ENCODE measurements around the gene GID8. TPM values are rescaled to one million over a fixed set of nuclear protein-coding genes. Genes with fewer than 3 reads are reported as not detected.

GID8 gene
- polyA plus RNA-seq, 1 of the 3 experiments (the other 2 are of a cell fraction): 18.1 TPM

DNA sequence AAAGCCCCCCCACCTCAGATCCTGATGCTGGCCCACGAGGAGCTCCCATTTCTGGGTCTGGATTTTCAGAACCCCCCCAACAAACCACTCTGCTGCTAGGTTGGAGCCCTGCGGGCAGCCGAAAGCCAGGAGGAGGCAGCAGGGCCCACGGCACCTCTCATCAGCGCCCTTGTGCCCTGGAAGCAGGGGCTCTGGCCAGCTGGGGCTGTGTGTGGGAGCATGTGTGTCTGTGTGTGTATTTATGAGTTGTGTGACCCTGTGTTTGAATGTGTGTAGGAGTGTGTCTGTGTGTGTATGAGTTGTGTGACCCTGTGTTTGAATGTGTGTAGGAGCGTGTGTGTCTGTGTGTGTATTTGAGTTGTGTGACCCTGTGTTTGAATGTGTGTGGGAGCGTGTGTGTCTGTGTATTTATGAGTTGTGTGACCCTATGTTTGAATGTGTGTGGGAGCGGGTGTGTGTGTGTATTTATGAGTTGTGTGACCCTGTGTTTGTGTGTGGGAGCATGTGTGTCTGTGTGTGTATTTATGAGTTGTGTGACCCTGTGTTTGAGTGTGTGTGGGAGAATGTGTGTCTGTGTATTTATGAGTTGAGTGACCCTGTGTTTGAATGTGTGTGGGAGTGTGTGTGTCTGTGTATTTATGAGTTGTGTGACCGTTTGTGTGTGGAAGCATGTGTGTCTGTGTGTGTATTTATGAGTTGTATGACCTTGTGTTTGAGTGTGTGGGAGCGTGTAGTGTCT, 33.4 kb downstream of the GID8 start:
- Histone ChIP-seq H3K4me2 (no peak overlapping the region), H3K27me3 (ENCODE audit: insufficient read depth) (peaks cover 39% of the 10 kb centered on the region), H3K79me2 (ENCODE audit: insufficient read depth) (no peaks in the 10 kb centered on the region), H3K27ac (ENCODE audit: low read depth in 2 of 2, low read length in 1 of 2) (no peak overlapping the region), H4K20me1 (ENCODE audit: insufficient read depth) (0 out of 2 replicates have a peak, but pooled peaks cover 3% of the 10 kb centered on the region), H3K9me3 (no peaks in the 10 kb centered on the region), H3K9ac (no peak overlapping the region), H3K9me2 (no peaks in the 10 kb centered on the region), H3K4me1 (ENCODE audit: control insufficient read depth in 1 of 2, insufficient read depth in 2 of 2, low read depth in 1 of 2, low read length in 1 of 2) (peaks cover 0 to 3% of the 10 kb centered on the region in 2 experiments; a peak in 1 of 4 replicates), H3F3A (replicated peaks; ENCODE audit: insufficient read depth) (no peaks in the 10 kb centered on the region), H3K36me3 (replicated peaks in 1 of 2; ENCODE audit: control insufficient read depth in 1 of 2, insufficient read depth in 2 of 2, low read length in 1 of 2) (no peaks in the 10 kb centered on the region), H3K4me3 (ENCODE audit: low read depth in 2 of 2, low read length in 1 of 2) (no peak overlapping the region), H2AFZ (ENCODE audit: low read depth) (no peak overlapping the region)
- no peak for DNase-seq
- TF ChIP-seq NFIC (IDR thresholded peaks at IDR 0.05; ENCODE audit: borderline replicate concordance): no peak
- CTCF ChIA-PET: interaction anchor here (0.9 to 2.3 kb wide), 12 partner anchors 8 to 206 kb away, joined by 3 to 24 read pairs (median 4); no protein-coding TSS in a partner anchor
- WGBS (ENCODE audit: low lambda C conversion rate): 60% methylated on average over 5 of the region's 10 CpGs
- POLR2A ChIA-PET: no interaction called here

DNA sequence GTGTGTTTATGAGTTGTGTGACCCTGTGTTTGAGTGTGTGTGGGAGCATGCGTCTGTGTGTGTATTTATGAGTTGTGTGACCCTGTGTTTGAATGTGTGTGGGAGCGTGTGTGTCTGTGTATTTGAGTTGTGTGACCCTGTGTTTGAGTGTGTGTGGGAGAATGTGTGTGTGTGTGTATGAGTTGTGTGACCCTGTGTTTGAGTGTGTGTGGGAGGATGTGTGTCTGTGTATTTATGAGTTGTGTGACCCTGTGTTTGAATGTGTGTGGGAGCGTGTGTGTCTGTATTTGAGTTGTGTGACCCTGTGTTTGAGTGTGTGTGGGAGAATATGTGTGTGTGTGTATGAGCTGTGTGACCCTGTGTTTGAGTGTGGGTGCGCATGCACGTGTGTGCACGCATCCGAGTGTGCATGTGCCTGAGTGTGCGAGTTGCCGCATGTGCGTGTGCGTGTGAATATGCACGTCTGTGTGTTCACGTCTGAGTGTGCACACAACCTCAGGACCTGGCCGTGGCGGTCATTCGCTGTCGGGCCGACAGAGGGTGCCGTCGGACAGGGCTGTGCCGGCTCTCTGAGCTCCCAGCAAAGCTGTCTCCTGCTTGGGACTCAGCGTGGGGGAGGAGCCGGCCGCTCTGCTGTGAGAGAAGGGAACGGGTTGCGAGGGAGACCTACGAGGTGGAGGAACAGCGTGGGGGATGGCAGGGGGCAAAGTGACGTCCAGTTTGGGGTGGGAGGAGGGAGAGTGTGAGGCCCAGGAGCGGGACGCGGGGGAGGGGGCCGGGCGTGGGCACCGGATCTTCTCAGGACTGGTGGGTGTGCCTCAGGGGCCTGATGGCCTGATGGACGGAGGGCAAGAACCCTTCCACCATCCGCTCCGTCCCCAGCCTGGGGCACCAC, 34.2 kb downstream of the GID8 start:
- no peak for TF ChIP-seq SIN3A (IDR thresholded peaks at IDR 0.05; ENCODE audit: borderline replicate concordance, low read depth, low read length)
- peak; percentile 93 for TF ChIP-seq RAD21 (IDR thresholded peaks at IDR 0.05; ENCODE audit: low read length)
- TF ChIP-seq, protein P1, sequence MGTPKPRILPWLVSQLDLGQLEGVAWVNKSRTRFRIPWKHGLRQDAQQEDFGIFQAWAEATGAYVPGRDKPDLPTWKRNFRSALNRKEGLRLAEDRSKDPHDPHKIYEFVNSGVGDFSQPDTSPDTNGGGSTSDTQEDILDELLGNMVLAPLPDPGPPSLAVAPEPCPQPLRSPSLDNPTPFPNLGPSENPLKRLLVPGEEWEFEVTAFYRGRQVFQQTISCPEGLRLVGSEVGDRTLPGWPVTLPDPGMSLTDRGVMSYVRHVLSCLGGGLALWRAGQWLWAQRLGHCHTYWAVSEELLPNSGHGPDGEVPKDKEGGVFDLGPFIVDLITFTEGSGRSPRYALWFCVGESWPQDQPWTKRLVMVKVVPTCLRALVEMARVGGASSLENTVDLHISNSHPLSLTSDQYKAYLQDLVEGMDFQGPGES (IDR thresholded peaks at IDR 0.05; ENCODE audit: low read depth, low read length): no peak
- TF ChIP-seq, protein P2, sequence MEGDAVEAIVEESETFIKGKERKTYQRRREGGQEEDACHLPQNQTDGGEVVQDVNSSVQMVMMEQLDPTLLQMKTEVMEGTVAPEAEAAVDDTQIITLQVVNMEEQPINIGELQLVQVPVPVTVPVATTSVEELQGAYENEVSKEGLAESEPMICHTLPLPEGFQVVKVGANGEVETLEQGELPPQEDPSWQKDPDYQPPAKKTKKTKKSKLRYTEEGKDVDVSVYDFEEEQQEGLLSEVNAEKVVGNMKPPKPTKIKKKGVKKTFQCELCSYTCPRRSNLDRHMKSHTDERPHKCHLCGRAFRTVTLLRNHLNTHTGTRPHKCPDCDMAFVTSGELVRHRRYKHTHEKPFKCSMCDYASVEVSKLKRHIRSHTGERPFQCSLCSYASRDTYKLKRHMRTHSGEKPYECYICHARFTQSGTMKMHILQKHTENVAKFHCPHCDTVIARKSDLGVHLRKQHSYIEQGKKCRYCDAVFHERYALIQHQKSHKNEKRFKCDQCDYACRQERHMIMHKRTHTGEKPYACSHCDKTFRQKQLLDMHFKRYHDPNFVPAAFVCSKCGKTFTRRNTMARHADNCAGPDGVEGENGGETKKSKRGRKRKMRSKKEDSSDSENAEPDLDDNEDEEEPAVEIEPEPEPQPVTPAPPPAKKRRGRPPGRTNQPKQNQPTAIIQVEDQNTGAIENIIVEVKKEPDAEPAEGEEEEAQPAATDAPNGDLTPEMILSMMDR (IDR thresholded peaks at IDR 0.05): peak; percentile 79
- TF ChIP-seq MXI1 (IDR thresholded peaks at IDR 0.05; ENCODE audit: low read depth, low read length): 0 out of 2 replicates have a peak, but pooled peaks have one; percentile 41
- no peak for TF ChIP-seq TAF1 (IDR thresholded peaks at IDR 0.05; ENCODE audit: borderline replicate concordance, low read depth, low read length)
- TF ChIP-seq CHD2 (IDR thresholded peaks at IDR 0.05; ENCODE audit: low read length, partially characterized antibody): peak; percentile 63
- TF ChIP-seq, protein P3, sequence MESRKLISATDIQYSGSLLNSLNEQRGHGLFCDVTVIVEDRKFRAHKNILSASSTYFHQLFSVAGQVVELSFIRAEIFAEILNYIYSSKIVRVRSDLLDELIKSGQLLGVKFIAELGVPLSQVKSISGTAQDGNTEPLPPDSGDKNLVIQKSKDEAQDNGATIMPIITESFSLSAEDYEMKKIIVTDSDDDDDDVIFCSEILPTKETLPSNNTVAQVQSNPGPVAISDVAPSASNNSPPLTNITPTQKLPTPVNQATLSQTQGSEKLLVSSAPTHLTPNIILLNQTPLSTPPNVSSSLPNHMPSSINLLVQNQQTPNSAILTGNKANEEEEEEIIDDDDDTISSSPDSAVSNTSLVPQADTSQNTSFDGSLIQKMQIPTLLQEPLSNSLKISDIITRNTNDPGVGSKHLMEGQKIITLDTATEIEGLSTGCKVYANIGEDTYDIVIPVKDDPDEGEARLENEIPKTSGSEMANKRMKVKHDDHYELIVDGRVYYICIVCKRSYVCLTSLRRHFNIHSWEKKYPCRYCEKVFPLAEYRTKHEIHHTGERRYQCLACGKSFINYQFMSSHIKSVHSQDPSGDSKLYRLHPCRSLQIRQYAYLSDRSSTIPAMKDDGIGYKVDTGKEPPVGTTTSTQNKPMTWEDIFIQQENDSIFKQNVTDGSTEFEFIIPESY (IDR thresholded peaks at IDR 0.05; ENCODE audit: borderline replicate concordance, low read depth): no peak
- no peak for TF ChIP-seq YY1 (IDR thresholded peaks at IDR 0.05; ENCODE audit: low read depth)
- TF ChIP-seq EP300 (IDR thresholded peaks at IDR 0.05; ENCODE audit: borderline replicate concordance in 1 of 2, low read depth in 1 of 2, low read length in 1 of 2): no peak
- TF ChIP-seq SMC3 (IDR thresholded peaks at IDR 0.05; ENCODE audit: low read depth, low read length): peak; percentile 92
- Histone ChIP-seq H3K79me2 (ENCODE audit: insufficient read depth) (no peaks in the 10 kb centered on the region), H2AFZ (ENCODE audit: low read depth) (peak overlapping the region; percentile 68), H3K9me3 (no peaks in the 10 kb centered on the region), H3K27ac (ENCODE audit: low read depth in 2 of 2, low read length in 1 of 2) (no peak overlapping the region), H3K36me3 (replicated peaks in 1 of 2; ENCODE audit: control insufficient read depth in 1 of 2, insufficient read depth in 2 of 2, low read length in 1 of 2) (no peaks in the 10 kb centered on the region), H3K9ac (no peak overlapping the region), H3F3A (replicated peaks; ENCODE audit: insufficient read depth) (no peaks in the 10 kb centered on the region), H3K4me1 (ENCODE audit: control insufficient read depth in 1 of 2, insufficient read depth in 2 of 2, low read depth in 1 of 2, low read length in 1 of 2) (peaks cover 0 to 3% of the 10 kb centered on the region in 2 experiments; a peak in 1 of 4 replicates), H3K4me3 (ENCODE audit: low read depth in 2 of 2, low read length in 1 of 2) (peak overlapping the region; percentile 1 to 51; a peak in 2 of 4 replicates), H4K20me1 (ENCODE audit: insufficient read depth) (0 out of 2 replicates have a peak, but pooled peaks cover 3% of the 10 kb centered on the region), H3K9me2 (no peaks in the 10 kb centered on the region), H3K27me3 (ENCODE audit: insufficient read depth) (peaks cover 41% of the 10 kb centered on the region), H3K4me2 (peak overlapping the region; percentile 67)
- 3% methylated on average over 34 of the region's 38 CpGs for WGBS (ENCODE audit: low lambda C conversion rate)
- ChIA-PET POLR2A (interaction anchor here (0.6 kb wide), 1 partner anchor 37 kb away, joined by 3 read pairs; no protein-coding TSS in a partner anchor), CTCF (interaction anchor here (0.5 to 1.6 kb wide), 43 partner anchors 9 to 339 kb away, joined by 3 to 24 read pairs (median 3); partner anchors contain the start of genes ARFGAP1, DIDO1, GID8 and SLC17A9)
- peak; percentile 96 for DNase-seq

Data from SK-N-SH (cell line).